Measurements from ENCODE around the gene OR11G2.
"Not testable (repeated sequence)": the region's sequence is repeated elsewhere in the genome, so short reads cannot be mapped to it uniquely, and the experiment has no call there.

The OR11G2 gene

GRCh38 chr14:20228681-20229080 lies 38.0 kb downstream of the OR11G2 start, which contains the start of gene OR11H7:
Gene OR11H7 (plus strand): TSS chr14:20228981.
- DNase-seq = no peak

GRCh38 chr14:20235415-20235814 lies 44.7 kb downstream of the OR11G2 start:
- not testable (repeated sequence) for DNase-seq

- no peak for DNase-seq
Observed at GRCh38 chr14:20247646-20248246, 57.0 kb downstream of the OR11G2 start.

Measured in DMS79 treated with DMSO at 0.1 percent for 48 hours (cell line).